HG02763 (cell line): Measurements from ENCODE around the gene KLHL29.

Source experiments
- ATAC-seq: cut with Tn5 transposase; IDR thresholded peaks from one replicate; pipeline ENCODE4 v1.9.1; 2021; ENCODE audit warnings: mild to moderate bottlenecking, moderate library complexity; ENCODE audit not compliant: unreplicated experiment

The KLHL29 gene

DNA sequence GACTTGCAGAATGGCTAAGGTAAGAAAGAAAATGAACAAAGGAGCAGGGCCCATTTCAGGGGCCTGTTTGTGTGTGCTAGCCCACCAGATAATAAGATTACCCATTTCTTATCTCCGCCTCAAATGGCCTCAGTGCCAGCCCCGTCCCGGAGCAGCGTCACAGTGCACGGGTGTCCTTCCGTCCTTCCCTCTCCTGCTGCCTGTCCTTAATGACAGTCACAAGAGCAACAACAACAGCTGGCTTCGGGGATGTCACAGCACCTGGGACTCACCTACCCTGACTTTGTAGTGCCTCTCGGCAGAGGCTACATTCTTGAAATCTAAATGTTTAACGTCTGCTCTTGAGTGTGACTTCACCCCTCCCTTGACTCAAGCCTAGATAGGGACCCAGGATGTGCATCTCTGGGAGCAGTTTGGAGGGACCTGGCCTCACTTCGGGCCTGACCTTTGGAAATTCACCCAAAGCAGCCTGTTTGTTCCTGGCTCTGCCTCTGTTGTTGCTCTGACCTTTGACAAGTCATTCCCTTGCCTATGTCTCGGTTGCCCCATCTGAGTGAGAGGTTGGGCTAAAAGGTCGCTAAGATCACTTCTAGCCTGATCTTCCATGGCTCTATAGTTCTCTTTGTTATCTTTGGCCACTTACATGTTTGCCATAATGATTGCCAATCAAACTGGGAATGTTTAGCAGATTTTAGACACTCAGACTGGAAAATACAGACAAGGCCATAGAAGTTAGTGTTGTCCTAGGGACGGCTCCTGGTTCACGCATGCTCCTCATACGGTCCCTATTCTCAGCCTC, 122.5 kb downstream of the KLHL29 start:
- ATAC-seq: no peak

DNA sequence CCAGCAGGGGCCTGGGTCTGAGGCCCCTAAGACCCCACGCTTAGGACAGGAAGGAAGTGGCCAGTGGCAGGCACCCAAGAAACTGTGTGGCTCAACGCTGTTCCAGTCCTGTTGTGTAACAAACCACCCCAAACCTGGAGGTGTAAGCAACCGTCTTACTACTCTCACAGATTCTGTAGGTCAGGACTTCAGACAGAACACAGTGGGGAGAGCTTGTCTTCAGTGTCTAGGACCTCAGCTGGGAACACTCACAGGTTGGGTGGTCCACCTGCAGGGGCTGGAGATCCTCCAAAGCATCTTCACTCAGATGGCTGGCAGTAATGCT, 123.0 kb downstream of the KLHL29 start:
- ATAC-seq: no peak

DNA sequence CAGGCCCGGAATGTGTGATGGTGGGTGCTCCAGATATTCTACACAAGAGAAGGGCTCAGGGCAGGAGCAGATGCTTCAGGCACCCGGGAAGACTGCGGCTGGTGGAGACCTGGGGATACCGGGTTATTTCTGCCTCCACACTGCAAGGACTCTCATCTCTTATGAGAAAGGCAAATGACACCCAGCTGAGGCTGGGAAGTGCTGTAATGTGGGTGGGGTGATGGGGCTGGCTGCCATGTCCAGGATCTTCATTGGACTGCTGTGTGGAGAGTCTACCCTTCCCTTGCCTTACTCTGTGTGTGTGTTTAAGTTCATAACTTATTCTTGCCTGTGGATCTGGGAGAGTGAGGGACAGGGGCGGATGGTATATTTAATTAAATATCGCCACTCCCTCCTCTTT, 124.1 kb downstream of the KLHL29 start:
- ATAC-seq: no peak

DNA sequence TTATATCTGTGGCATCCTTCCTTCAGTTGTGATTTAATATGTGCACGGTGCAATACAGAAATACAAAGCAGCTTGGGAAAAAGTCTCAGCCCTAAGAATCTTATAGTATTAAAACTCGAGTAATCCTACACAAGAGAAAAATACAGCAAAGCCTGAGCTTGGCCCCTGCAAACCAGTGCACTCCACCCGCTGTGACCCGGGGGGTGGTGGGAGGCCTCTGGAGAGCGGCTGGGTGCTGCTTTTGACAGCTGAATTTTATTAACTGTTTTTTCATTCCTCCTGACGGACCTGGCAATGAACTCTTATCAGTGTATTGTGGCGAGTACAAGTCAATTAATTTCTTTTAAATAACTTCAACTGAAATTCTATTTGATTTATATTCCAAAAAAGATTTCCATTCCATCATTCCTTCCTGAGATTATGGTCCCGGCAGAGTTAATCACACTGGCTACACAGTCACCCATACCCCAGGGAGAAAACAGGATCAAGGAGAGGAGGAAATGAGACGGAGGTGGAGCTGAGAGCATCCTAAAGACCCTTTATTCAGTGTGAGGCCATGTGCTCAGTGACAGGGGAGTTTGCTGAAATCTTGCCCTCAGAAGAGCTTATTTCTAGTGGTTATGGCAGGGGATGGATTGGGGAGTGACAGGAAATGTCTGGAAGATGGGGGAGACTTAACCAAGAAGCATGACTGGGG, 124.8 kb downstream of the KLHL29 start:
- ATAC-seq: no peak

DNA sequence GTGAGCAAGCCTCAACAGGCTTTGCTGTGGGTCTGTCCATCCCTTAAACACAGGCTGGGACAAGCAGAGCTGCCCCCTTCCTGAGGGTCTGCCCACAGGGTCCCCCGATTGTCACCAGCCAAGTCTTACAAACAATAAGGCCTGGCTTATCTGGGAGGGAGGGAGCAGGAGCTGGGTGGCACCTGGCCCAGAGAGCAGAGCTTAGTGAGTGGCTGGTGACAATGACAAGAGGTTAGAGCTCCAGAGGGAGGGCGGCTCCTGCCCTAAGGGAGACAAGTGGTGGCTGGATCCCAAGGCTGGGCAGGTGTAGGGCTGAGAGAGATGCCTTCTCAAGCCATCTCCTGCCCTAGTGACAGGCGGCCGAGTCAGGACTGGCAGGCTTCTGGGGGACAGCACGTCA, 125.5 kb downstream of the KLHL29 start:
- ATAC-seq: no peak

DNA sequence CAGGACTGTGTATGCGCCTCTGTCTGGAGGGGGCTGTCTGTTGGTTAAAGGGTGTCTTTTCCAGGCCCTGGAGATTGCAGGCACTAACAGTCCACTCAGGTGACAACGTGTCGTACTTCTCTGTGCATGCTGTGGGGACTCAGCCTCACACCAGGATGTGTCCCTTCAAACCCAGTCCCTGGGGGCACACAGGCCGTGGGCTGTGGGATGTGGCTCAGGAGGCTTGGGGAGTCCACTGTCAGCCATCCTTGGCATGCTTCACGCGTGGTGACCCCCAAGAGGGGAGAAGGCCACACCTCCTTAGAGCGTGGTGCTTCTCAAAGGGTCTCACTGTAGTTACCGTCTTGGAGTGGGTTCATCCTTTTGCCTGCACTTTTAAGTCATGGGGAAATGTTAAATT, 127.8 kb downstream of the KLHL29 start:
- ATAC-seq: no peak

DNA sequence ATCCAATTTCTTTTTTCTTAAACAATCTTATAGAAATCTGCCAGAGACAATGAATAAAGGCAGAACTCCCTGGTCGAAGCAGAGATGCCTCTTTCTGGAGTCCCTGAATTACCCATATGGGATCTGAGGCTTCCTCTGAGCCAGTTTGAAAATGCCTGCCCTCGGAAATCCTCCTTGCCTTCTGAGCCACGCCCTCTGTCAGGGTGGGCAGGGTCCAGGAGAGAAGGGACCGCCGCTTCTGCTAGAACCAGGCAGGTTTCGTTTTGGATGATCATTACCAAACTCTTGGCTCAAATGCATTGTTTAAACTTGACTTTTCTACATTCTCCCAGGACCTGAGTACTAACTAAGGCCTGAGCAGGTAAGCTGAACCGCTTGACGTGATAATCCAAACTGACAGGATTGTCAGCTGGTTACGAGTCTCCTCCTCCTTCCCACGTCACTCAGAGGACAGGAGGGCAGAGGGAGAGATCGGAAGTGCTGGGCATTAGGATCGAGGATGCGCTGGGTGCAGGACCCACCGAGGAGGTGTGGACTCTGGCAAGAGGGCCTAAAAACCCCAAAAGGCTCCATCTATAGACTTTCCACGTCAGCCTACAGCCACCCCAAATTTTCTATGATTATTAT, 128.4 kb downstream of the KLHL29 start:
- ATAC-seq: no peak

DNA sequence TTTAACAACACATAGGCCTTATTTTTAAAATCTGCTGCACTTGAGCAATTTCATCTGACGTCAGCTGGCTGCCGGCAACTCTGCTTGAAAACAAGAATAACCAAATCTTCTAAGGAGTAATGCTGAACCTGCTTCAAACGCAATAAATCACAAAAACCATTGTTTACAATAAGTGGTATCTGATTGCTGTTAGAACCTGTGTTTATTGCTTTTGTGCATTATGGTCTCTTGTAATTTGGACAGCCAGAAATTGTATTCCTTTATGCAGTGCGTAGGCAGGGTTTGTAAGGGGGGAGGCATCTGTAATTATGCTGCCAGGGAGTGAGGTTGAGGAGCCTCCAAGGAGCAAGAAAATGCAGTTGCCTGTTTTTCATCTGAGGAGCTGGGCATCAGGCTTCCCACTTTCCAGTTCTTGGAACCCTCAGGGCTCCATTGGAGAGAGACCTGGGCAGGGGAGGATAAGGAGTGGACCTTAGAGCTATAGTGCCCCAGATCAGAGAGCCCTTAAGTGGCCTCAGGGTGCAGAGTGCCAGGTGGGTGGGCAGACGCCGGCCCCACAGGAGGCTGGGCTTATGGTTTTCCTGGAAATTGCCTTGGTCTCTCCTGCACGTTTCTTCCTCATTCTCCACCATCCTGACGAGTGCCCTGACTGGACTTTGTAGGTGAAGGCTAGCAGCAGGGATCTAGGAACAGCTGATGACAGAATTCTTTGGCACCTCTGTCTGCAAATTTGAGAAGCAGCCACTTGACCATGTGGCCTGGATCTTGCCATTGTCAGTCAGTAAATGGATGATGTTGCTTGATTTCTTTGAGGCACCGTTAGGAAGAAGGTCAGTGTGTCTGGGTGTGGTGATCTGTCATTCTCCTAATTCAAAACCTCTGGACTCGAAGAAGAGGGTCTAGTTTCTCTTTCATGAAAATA, 129.2 kb downstream of the KLHL29 start:
- ATAC-seq: no peak

DNA sequence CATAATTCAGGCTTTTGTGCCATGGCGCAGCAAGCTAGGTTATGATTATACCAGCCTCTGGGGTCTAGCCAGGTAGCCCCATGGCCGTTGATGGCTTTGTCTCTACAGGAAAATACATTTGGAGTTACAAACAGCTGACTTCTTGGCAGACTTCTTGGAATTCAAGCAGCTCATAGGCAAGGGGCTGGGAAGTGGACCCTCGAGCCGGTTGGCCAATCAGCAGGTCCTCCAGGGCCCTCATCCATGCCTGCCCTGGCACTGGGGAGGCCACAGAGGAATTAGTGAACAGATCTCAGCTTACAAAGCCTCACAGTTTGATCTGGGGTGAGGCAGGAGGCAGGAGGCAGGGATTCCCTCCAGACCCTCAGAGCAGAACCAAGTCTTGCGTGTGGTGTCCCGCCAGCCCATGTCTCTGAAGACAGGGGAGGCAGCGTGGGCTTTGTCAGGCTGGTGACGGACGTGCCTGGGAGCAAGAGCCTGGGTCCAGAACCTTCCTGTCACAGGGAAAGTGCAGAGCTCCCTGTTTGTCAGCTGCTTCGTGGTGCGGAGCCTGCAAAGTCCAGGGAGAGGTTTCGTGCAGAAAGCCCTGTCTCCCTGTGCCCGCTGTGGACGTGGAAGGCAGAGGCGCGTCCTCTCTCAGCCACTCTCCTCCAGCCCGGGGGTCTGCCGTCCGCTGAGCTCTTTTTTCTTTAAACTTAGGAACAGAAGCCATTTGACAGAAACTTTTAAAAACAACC, 131.7 kb downstream of the KLHL29 start:
- no peak for ATAC-seq

DNA sequence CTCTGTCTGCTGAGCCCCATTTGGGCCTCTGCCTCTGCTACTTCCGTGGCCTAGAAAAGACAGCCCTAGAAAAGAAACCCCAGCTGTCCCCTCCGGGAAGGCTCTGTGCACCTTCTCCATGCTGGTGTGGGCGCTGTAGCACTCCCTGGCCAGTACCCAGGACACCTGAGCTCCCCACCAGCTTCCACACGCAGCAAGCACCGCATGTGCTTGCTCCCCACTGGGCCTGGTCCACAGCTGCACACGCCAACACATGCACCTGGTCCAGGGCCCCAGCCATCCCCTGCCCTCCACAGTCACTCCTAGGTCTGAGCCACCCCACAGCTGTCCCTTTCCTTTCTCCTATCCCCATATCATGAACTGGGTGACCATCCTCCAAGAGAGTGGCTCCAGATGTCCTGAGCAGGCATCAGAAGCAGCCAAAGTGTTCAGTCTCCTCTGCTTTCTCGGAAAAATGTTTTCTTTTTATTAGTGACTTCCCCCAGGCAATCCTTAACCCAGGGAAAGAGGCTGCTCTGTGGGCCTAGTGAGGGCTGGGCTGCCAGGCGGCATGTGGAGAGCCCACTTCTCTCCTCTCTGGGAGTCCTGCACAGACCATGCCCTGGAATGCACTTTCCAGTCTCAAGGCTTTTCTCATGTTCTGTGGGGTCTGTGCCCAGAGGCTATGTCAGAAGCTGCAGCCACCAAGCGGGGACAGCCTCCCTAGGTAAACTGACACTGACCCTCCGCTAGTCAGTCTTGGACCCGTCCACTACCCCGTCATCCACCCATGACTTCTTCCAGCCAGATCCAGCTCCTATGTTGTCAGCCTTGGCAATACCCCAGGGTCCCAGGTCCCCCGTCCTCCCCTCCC, 133.7 kb downstream of the KLHL29 start:
- ATAC-seq: no peak

DNA sequence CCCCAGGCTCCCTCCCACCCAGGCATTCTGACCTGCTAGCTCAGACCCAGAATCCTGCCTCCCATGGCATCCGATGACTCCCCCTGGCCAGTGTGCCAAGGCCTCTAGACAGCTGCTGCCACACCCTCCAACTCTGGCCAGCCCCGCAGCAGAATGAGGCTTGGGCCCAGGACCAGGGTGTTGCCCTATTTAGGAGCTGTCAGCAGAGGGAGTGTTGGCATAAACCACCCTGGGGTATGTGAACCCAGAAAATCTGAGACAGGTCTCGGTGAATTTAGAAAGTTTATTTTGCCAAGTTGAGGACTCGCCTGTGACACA, 134.3 kb downstream of the KLHL29 start:
- no peak for ATAC-seq

DNA sequence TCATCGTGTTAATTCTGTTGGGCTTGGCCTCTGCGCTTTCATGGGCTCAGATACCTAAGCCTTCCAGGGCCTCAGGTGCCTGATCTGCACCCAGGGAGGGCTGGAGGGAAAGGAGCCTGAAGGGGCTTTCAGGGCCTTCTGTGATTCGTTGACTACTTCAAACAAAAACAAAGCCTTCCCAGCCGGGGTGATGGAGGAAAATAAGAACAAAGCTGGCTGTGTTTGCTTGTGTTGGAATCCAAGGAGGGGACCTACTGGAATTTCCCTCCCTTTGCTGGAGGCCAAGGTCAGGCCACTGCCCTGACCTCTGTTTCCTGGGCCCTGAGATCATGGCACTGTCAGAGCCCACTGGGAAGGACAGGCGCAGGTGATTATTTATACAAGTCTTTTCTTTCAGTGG, 135.3 kb downstream of the KLHL29 start:
- no peak for ATAC-seq

DNA sequence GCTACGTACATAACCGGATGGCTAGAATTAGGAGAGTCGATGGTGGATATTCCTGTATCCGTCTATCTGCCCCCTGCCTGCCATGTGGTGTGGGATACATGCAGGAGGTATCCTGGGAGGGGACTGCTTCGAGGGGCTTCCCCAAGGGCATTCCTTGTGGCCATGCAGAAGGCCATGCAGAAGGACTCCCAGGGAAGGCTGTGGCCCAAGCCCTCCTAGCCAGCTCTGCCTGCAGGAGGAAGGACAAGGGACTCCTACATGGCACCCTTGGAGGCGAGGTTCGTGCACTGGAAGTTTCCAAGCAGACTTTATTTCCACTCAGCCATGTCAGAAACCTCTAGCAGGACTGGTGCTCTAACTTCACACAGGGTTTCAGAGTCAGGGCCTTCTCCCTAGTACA, 136.1 kb downstream of the KLHL29 start:
- no peak for ATAC-seq

DNA sequence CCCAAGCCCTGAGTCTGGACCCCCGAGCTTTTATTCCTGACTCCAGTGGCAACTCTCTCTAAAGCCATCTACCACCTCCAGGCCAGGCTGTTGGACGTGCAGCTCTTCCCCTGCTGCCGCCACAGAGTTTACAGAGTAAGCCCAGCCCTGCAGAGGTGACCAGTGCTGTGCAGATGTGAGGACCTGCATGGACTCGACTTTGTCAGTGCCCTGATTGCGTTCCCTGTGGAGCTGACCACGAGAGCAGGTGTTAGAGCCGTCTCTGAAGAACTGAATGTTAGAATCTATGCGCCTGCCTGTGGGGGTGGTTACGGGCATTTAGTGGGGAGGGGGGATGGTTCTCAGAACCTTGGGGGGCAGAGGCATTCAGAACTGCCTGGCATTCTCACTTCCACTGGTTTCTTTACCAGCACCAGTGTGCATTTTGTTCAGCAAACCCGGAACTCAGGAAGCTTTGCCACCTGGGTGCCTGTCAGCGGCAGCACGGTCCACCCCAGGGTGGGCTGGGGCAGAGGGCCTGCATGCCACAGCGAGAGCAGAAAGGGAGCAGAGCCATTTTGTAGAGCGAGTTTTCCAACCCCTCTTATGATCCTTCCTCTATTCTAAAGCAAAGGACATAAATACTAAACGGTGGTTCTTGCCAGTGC, 137.9 kb downstream of the KLHL29 start:
- ATAC-seq: no peak

DNA sequence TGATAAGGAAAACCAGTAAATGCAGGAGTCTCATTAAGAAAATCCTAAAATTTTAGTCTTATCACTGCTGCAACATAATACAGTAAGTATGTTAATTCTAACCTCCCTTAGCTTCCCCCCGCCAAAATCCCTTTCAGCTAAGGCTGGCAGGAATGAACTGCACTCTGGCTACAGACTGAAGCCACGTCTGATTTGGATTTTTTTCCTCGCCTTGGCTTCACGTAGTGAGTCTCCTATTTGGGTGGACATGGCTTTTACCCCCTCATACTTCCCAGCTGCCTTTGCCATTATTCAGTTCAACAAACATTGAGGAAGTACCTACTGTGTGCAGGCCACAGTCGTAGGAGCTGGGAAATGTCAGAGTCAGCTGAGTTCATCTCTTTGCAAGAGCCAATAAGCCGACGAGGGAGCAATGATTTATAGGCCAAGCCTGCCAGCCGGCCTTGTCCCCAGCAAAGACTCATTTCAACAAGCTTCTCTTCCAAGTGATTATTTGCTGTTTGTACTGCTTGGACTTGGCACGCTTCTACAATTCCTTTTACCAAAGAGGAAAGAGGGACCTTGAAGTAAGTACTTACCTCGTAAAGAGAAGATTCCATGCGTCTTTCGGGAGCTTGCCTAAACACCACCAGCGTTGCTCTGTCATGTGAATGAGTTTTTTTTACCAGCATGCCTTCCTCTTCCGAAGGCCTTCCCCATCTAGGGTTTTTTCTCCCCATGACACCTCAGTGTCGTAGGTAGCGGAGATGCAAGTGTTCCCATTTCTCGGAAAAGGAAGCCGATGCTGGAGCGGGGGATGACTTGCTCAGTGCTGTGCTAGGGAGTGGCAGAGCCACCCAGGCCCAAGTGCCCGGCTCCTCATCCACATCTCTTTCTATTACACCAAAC, 138.6 kb downstream of the KLHL29 start:
- no peak for ATAC-seq

DNA sequence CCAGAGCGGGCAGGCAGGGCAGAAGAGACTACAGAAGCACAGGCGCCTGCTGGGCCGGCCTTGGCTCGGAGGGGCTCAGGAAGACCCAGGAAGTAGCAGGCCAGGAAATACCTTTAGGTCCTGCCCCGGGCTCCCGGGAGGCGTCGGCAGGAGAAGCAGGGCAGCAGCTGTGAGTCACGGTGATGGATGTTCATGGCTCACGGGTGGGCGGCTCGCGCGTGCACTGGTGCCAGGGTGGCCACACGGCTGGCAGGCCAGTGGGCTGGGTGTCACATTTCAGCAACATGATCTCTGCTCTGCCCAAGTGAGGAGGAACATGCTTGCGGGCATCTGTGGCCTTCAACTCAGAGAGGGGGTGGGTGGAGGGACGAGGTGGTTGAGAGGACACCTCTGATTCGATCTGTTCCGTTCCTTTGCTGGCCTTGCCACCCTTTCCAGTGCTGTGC, 139.3 kb downstream of the KLHL29 start:
- ATAC-seq: no peak

DNA sequence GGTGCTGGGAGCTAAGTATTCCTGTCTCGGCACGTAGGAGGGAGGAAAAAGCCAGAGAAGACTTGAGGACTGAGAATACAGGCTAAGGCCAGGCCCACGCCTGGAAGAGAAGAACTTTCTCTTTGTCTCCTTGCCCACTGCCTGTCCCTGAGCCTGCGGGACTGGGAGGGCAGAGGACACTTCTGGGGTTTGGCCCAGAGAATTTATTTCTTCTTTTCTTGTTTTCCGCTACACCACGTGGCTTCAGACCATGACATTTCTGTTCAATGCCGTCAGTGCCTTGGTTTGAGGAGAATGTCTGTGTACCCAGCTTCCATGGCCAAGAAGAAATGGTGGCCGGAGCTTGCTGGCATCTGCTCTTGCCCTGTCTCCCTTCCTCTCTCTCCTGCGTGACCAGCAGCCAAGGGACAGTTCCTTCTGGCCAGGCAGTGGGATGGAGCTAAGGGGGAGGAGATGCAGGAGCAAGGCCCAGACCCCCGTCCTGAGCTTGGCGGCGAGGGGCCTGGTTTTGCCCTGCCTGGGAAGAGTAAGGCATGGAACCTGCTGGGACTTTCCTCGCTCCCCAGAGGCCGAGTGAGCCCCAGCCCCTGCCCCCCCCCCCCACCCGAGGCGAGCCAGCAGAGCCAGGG, 140.3 kb downstream of the KLHL29 start:
- ATAC-seq: no peak

DNA sequence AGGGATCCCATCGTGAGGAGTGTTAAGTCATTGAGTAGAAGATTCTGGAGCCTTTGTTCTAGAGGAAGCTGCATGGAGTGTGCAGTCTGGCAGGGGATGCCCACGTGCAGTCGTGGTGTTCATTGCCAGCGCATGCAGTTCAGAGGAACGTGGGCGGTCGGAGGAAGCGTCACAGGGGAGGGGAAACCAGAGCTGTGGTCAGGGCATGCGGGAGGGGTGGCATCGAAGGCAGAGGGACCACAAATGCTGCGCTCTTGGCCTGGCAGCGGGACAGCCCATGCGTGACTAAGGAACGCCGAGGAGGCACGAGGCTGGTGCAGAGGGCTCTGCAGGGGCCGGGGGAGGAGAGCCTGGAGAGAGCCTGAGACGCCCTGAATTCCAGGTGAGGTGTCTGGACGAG, 141.1 kb downstream of the KLHL29 start:
- no peak for ATAC-seq
